Measurements from ENCODE around the gene TGFB1. TPM values are rescaled to one million over a fixed set of nuclear protein-coding genes. Genes with fewer than 3 reads are reported as not detected.

TGFB1 gene
- polyA plus RNA-seq, 1 donor = 23.9 TPM

DNA sequence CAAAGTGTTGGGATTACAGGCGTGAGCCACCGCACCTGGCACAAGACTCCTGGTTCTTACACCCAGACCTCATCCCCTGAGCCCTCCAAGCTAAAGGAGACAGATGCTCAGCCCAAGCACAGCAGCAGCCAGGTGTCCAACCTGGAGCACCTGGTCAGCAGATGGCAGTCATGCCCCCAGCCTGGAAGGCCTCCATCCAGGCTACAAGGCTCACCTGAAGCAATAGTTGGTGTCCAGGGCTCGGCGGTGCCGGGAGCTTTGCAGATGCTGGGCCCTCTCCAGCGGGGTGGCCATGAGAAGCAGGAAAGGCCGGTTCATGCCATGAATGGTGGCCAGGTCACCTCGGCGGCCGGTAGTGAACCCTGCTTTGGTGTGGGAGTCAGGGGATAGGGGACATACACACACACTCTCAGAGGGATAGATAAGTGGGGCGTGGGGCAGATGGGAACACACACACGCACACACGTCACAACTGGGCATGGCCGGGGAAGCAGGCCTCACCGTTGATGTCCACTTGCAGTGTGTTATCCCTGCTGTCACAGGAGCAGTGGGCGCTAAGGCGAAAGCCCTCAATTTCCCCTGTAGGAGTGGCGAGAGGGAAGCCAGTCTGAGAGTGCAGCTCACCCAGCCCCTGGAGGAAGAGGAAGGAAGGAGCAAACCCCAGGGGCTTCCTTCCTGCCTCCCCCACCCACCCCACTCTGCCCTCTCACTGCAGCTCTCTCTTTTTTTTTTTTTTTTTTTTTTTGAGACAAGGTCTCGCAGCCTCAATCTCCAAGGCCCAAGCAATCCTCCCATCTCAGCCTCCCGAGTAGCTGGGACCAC, 11.8 kb downstream of the TGFB1 start:
- no peak for DNase-seq

DNA sequence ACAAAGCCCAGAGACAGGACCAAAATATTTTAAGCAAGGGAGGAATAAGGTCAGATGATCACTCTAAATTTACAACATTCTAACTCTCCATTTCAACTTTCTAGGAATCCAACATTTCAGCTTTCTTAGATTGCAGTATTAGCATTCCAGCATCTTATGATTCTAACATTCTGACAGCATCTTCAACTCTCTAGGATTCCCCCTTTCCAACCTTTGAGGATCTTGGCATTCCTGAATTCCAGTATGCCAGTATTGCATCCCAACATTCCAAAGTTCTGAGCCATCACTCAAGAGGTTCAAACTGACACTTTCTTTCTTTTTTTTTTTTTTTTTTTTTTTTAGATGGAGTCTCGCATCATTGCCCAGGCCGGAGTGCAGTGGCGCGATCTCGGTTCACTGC, 13.8 kb downstream of the TGFB1 start:
- no peak for DNase-seq

DNA sequence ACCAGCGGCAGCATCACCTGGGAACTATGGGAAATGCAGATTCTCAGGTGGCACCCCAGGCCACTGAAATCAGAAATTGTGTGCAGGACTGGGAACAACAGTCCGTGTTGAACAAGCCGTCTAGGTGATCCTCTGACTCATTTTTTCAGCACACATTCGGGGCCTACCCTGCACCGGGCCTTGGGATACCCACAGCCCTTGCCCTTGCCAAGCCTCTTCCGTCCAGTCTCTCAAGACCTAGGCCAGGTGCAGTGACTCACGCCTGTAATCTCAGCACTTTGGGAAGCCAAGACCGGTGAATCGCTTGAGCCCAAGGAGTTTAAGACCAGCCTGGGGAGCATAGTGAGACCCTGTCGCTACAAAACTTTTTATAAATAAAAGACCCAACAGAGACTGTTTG, 18.3 kb downstream of the TGFB1 start:
- no peak for DNase-seq

DNA sequence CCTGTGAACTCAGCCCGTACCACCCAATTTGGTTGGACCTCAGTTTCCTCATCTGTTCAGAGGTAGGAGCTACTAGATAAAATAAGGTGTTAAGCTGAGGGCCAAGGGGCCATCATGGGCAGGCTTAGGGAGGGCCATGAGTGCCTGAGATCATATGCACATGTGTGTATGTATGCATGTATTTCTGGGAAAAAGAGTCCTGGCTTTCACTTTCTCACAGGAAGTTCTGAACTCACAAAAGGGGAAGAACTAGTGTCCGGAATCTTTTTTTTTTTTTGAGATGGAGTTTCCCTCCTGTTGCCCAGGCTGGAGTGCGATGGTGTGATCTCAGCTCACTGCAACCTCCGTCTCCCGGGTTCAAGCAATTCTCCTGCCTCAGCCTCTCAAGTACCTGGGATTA, 18.9 kb downstream of the TGFB1 start:
- DNase-seq = no peak

- no peak for DNase-seq
These were observed 21.3 kb downstream of the TGFB1 start for GRCh38 chr19:41332468-41332867.

- no peak for DNase-seq
These were observed 21.7 kb downstream of the TGFB1 start for GRCh38 chr19:41332000-41332399.

- DNase-seq = no peak
These were observed 22.6 kb downstream of the TGFB1 start for GRCh38 chr19:41330946-41331678.

- DNase-seq = no peak
These were observed 23.2 kb downstream of the TGFB1 start for GRCh38 chr19:41330481-41330880.

DNA sequence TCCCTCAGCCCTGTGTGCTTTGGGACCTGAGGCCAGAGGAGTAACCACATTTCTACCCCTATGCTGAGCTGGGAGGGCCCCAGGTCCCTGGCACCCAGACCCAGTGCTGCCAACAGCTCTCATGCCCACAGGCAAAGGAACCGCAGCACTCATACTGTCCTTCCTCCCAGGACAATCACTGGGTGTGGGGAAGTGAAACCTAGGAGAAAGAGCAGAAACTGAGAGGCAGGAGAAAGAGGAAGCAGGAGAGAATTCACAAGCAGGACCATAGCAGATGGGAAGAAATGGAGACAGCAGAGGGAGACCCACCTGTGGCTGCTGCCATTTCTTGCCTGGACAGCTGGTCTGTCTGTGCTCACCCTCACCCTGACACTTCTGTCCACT, 24.9 kb downstream of the TGFB1 start:
- DNase-seq = no peak

GRCh38 chr19:41328157-41328841, 25.4 kb downstream of the TGFB1 start:
- DNase-seq = no peak

- DNase-seq = no peak
These were observed 26.1 kb downstream of the TGFB1 start for GRCh38 chr19:41327576-41328156.

- DNase-seq = no peak
These were observed 26.6 kb downstream of the TGFB1 start for GRCh38 chr19:41327076-41327575.

- no peak for DNase-seq
These were observed 27.6 kb downstream of the TGFB1 start for GRCh38 chr19:41325947-41326706.

GRCh38 chr19:41325640-41325946, 28.1 kb downstream of the TGFB1 start:
- DNase-seq = no peak

- no peak for DNase-seq
These were observed 28.6 kb downstream of the TGFB1 start for GRCh38 chr19:41324921-41325639.

GRCh38 chr19:41324231-41324702, 29.5 kb downstream of the TGFB1 start:
- no peak for DNase-seq

DNA sequence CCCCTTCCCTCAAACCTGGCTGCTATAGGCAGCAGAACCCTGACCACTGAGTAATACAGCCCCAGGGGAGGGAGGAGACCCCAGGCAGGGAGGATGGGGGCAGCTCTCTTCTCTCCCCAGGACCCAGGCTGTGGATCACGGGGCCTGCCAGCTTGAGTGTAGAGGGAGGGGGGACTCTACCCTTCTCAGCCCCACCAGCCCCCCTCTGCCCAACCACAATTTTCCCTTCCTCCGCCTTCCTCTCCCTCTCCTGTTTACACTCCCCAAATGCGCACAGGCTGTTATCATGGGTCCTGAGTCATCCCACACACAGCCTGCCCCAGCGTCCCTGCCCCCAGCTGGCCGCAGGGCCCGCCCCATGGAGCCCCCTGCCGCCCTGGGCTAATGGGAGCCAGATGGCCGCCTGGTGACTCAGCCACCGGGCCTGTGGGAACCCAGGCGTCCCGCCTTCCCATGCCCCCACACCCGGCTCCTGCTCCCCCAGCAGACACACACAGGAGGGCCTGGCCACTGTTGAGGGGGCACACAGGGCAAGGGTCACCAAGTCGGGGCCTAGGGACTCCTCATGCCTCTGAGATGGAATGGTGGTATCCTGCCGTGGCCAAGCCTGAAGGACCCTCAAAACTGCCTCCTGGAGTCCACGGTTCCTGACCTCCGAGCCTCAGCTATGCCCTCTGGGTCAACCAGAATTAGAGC, 30.1 kb downstream of the TGFB1 start:
- DNase-seq = no peak

DNA sequence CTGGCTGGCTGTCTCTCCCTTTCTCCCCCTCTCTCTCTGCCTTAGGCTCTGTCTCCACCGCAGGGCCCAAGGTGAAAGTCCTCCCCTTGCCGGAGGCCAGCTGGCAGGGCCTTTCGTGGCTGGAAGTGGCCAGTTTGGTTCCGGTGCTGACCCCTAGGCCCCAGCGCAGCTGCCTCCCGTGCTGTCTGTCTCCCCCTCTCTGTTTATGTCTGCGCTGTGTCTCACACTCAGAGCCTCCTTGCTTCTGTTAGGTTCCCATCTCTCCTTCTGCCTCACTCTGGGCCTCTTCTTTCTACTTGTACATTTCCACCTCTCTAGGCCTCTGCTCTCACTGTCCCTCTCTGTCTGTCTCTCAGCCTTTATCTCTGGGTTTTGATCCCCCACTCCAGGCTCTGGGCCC, 30.7 kb downstream of the TGFB1 start:
- DNase-seq = no peak

- DNase-seq = no peak
These were observed 31.3 kb downstream of the TGFB1 start for GRCh38 chr19:41322451-41322850.

GRCh38 chr19:41321600-41322270, 32.0 kb downstream of the TGFB1 start:
- DNase-seq = no peak
